HG02759 (cell line): ENCODE data around the gene SLC10A6.

ENCODE experiments used
- ATAC-seq: cut with Tn5 transposase; IDR thresholded peaks from one replicate; pipeline ENCODE4 v1.9.1; 2021; ENCODE audit warnings: mild to moderate bottlenecking, moderate library complexity; ENCODE audit not compliant: unreplicated experiment

Gene SLC10A6

DNA sequence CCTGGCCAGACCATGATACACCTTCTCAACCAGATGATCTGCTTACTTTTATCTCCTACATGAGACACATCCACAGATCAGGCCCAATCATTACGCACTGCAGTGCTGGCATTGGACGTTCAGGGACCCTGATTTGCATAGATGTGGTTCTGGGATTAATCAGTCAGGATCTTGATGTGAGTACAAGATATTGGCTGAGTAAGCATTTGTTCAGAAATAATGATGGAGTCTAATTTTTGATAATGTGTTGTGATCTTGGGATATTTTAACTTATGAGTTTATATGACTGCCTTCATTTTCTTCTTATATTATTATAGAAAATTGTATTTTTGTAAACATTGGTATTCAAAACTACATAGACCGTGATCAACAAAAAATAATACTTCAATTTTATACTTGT is 39.4 kb downstream of the SLC10A6 start:
- no peak for ATAC-seq

DNA sequence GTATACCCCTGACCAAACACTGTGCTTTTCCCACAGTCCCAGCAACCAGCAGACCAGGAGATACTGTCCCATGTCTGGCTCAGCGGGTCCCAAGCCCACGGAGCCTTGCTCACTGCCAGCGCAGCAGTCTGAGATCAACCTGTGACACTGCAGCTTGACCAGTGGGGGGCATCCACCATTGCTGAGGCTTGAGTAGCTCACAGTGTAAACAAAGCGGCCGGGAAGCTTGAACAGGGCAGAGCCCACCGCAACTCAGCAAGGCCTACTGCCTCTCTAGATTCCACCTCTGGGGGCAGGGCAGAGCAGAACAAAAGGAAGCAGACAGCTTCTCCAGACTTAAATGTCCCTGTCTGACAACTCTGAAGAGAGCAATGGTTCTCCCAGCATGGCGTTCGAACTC is 58.1 kb downstream of the SLC10A6 start:
- no peak for ATAC-seq

- no peak for ATAC-seq
Observed at GRCh38 chr4:86788826-86789225, 60.4 kb downstream of the SLC10A6 start.

DNA sequence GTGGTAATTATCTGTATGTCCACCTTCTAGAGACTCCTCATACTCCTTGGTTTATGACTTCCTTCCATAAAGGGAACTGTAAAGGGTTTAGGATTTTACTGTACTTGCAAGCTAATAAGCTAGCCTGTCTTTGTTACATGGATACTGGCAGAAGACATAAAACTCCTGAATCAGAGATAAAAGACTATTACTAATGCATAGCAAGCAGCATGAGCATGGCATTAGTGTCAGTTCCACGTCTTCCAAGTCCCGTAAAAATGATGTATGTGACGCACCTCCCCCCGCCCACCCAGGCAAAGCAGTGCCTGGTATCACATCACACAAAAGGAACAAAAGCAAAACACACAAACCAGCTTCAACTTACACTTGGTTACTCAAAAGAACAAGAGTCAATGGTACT is 71.0 kb downstream of the SLC10A6 start:
- no peak for ATAC-seq

DNA sequence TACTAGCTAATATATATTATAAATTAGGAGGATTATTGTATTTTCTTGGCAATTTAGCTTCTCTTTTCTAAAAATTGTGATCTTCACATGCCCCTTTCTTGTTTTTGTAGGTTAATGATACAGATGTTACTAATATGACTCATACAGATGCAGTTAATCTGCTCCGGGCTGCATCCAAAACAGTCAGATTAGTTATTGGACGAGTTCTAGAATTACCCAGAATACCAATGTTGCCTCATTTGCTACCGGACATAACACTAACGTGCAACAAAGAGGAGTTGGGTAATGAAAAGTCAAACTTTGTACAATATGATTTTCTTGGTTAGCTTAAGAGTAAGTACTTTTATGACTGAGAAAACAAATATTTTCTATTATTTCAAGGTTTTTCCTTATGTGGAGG is 74.1 kb downstream of the SLC10A6 start:
- no peak for ATAC-seq
